ENCODE data around the gene CYP11A1. TPM values are rescaled to one million over a fixed set of nuclear protein-coding genes. Genes with fewer than 3 reads are reported as not detected.

CYP11A1 gene
- total and polyA plus RNA-seq, 4 donors = 0.15 to 0.97 (median 0.69) TPM

DNA sequence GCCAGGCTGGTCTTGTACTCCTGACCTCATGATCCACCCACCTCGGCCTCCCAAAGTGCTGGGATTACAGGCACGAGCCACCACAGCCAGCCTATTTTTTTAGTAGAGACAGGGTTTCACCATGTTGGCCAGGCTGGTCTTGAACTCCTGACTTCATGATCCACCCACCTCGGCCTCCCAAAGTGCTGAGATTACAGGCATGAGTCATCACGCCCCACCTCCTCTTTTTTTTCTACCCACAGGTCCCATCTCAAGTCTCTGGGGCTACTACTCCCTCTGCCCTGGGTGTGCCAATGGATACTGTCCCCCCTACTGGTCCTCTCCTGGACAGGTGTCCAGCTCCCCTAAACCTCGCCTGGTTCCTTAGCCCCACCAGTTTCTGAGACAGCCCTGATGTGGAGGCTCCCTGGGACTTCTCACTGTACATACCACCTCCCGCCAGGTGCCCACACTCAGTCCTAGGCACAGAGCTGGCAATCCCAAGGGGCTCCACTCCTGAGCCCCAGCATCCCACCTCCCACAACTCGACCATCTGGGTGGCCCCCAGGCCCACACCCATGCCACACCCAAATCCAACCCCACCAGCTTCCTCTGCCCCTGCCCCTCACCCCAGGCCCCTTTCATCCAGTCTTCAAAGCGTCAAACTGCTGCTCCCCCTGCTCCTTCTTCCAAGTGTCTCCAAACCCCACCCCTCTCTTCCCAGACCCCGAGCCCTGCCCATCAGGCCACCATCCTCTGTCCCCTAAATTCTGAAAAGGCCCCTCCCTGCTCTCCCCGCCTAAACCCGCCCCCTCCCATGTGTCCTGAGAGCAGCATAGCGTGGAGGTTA is 13.1 kb upstream of the CYP11A1 start:
- H3K4me3 ChIP-seq = no peak overlapping the region
- H3K9ac ChIP-seq (ENCODE audit: insufficient read depth in 1 of 2, low read length in 2 of 2) = no peak overlapping the region
- no peaks in the 10 kb centered on the region for H3K36me3 ChIP-seq (ENCODE audit: control insufficient read depth in 4 of 4, insufficient read depth in 4 of 4, low read length in 4 of 4)
- no peaks in the 10 kb centered on the region for H3K9me3 ChIP-seq (ENCODE audit: control insufficient read depth in 4 of 4, insufficient read depth in 3 of 4, low read length in 3 of 4)
- ATAC-seq (ENCODE audit: insufficient read depth, low FRiP score) (no peak), DNase-seq (no peak)
- WGBS, 2 donors = 78 to 86% methylated on average over 12 of the region's 12 CpGs
- H3K27ac ChIP-seq (ENCODE audit: low read depth in 1 of 2, low read length in 1 of 2) = no peak overlapping the region
- no peaks in the 10 kb centered on the region for H3K27me3 ChIP-seq (ENCODE audit: control insufficient read depth in 3 of 3, insufficient read depth in 3 of 3, low read length in 2 of 3)
- peaks cover 0 to 15% (median 5%) of the 10 kb centered on the region in 5 donors for H3K4me1 ChIP-seq (ENCODE audit: control insufficient read depth in 5 of 5, insufficient read depth in 5 of 5, low read length in 5 of 5)
- no peak for TF ChIP-seq CTCF (IDR thresholded peaks at IDR 0.05; ENCODE audit: control extremely low read depth, extremely low read depth)

- 17 to 33% methylated on average over 9 of the region's 9 CpGs for WGBS, 2 donors
- Histone ChIP-seq H3K27ac (ENCODE audit: low read depth in 1 of 2, low read length in 1 of 2) (no peak overlapping the region), H3K27me3 (ENCODE audit: control insufficient read depth in 3 of 3, insufficient read depth in 3 of 3, low read length in 2 of 3) (no peaks in the 10 kb centered on the region), H3K4me1 (ENCODE audit: control insufficient read depth in 5 of 5, insufficient read depth in 5 of 5, low read length in 5 of 5) (peaks cover 0 to 13% (median 0%) of the 10 kb centered on the region in 5 donors), H3K9ac (ENCODE audit: insufficient read depth in 1 of 2, low read length in 2 of 2) (no peak overlapping the region), H3K4me3 (no peak overlapping the region), H3K36me3 (ENCODE audit: control insufficient read depth in 4 of 4, insufficient read depth in 4 of 4, low read length in 4 of 4) (no peaks in the 10 kb centered on the region), H3K9me3 (ENCODE audit: control insufficient read depth in 4 of 4, insufficient read depth in 3 of 4, low read length in 3 of 4) (no peaks in the 10 kb centered on the region)
- DNase-seq = peak in 2 of 3 donors; percentile 29 to 59
- no peak for ATAC-seq (ENCODE audit: insufficient read depth, low FRiP score)
- no peak for TF ChIP-seq CTCF (IDR thresholded peaks at IDR 0.05; ENCODE audit: control extremely low read depth, extremely low read depth)
Measured at GRCh38 chr15:74378848-74379247, 11.4 kb upstream of the CYP11A1 start.

- peaks cover 0 to 14% (median 0%) of the 10 kb centered on the region in 5 donors for H3K4me1 ChIP-seq (ENCODE audit: control insufficient read depth in 5 of 5, insufficient read depth in 5 of 5, low read length in 5 of 5)
- TF ChIP-seq CTCF (IDR thresholded peaks at IDR 0.05; ENCODE audit: control extremely low read depth, extremely low read depth) = no peak
- 84 to 91% methylated on average over 15 of the region's 15 CpGs for WGBS, 2 donors
- H3K36me3 ChIP-seq (ENCODE audit: control insufficient read depth in 4 of 4, insufficient read depth in 4 of 4, low read length in 4 of 4) = no peaks in the 10 kb centered on the region
- no peak overlapping the region for H3K27ac ChIP-seq (ENCODE audit: low read depth in 1 of 2, low read length in 1 of 2)
- H3K9ac ChIP-seq (ENCODE audit: insufficient read depth in 1 of 2, low read length in 2 of 2) = no peak overlapping the region
- peak in 1 of 3 donors; percentile 38 for DNase-seq
- H3K9me3 ChIP-seq (ENCODE audit: control insufficient read depth in 4 of 4, insufficient read depth in 3 of 4, low read length in 3 of 4) = no peaks in the 10 kb centered on the region
- H3K4me3 ChIP-seq = no peak overlapping the region
- H3K27me3 ChIP-seq (ENCODE audit: control insufficient read depth in 3 of 3, insufficient read depth in 3 of 3, low read length in 2 of 3) = no peaks in the 10 kb centered on the region
- no peak for ATAC-seq (ENCODE audit: insufficient read depth, low FRiP score)
Measured at GRCh38 chr15:74377831-74378766, 10.7 kb upstream of the CYP11A1 start.
